Suppressor macrophage (primary cell): ENCODE results near the gene ACHE.

Source experiments
- DNase-seq, 4 experiments: peaks; one replicate each; pipeline ENCODE4 v3.0.0-alpha.2; 2020 to 2022

ACHE gene

GRCh38 chr7:100896732-100897608 lies 1.3 kb upstream of the ACHE start:
- peak in 3 of 4 experiments; percentile 33 to 77 (median 69) for DNase-seq

- peak in 3 of 4 experiments; percentile 29 to 48 (median 40) for DNase-seq
Observed at GRCh38 chr7:100895956-100896731, 456 bp upstream of the ACHE start.

GRCh38 chr7:100894860-100895700 lies 608 bp downstream of the ACHE start:
- DNase-seq, result peak; percentile 35 to 64 (median 54)

- no peak for DNase-seq
Observed at GRCh38 chr7:100893910-100894721, 1.6 kb downstream of the ACHE start.

GRCh38 chr7:100893318-100893895 lies 2.3 kb downstream of the ACHE start:
- DNase-seq, result no peak

- no peak for DNase-seq
Observed at GRCh38 chr7:100892364-100893317, 3.0 kb downstream of the ACHE start.

GRCh38 chr7:100891568-100892247 lies 4.0 kb downstream of the ACHE start:
- DNase-seq, result no peak

- no peak for DNase-seq
Observed at GRCh38 chr7:100890653-100891567, 4.8 kb downstream of the ACHE start.

- no peak for DNase-seq
Observed at GRCh38 chr7:100888988-100889750, 6.5 kb downstream of the ACHE start, which contains the start of gene UFSP1. UFSP1 (minus strand) TSS chr7:100889715; CDS start chr7:100889271, 444 bp downstream.

GRCh38 chr7:100888291-100888987 lies 7.2 kb downstream of the ACHE start:
- DNase-seq, result no peak

GRCh38 chr7:100887516-100888290 lies 8.0 kb downstream of the ACHE start:
- DNase-seq, result peak; percentile 69 to 87 (median 84)

- peak in 2 of 4 experiments; percentile 35 to 42 for DNase-seq
Observed at GRCh38 chr7:100886936-100887515, 8.7 kb downstream of the ACHE start.

- DNase-seq, result no peak
Observed at GRCh38 chr7:100886142-100886935, 9.3 kb downstream of the ACHE start.

- DNase-seq, result no peak
Observed at GRCh38 chr7:100885440-100886141, 10.1 kb downstream of the ACHE start.
